A673 (cell line): Measurements from ENCODE around the gene HRH2. TPM values are rescaled to one million over a fixed set of nuclear protein-coding genes. Genes with fewer than 3 reads are reported as not detected.
"Not testable (repeated sequence)": the region's sequence is repeated elsewhere in the genome, so short reads cannot be mapped to it uniquely, and the experiment has no call there.

Source experiments
- BruUV-seq: library from RNA; stranded (reverse); fragments of 400-500 nt; replicated peaks from 2 replicates; lab custom pipeline; 2021; lab: Mats Ljungman, UMichigan
- CTCF ChIA-PET: fragments of 300-600 bp; sonication (Branson Sonifier 250); formaldehyde crosslinking; loops from one replicate; lab custom pipeline; 2022; ENCODE audit warnings: antibody characterized with exemption; lab: Charles Lee
- POLR2A ChIA-PET: fragments of 300-600 bp; sonication (Branson Sonifier 250); formaldehyde crosslinking; loops from one replicate; lab custom pipeline; 2022; ENCODE audit warnings: antibody characterized with exemption; ENCODE audit not compliant: low non-redundant PET; lab: Charles Lee
- DNase-seq: peaks from one replicate; pipeline ENCODE4 v3.0.0-alpha.2; 2015; ENCODE audit warnings: low spot score
- H3K27ac ChIP-seq: fragments of 200-600 bp; sonication (generic); 2 replicates; pipeline ENCODE4 v1.5.1; 2016; ENCODE audit warnings: mixed run types, low read depth, mild to moderate bottlenecking, mixed read lengths, antibody characterized with exemption, low read length; ENCODE audit not compliant: poor library complexity, severe bottlenecking
- H3K27me3 ChIP-seq: fragments of 200-600 bp; sonication (generic); replicated peaks from 2 replicates; pipeline ENCODE4 v1.6.1; 2017; ENCODE audit warnings: mixed run types, low read depth, mild to moderate bottlenecking, mixed read lengths, antibody characterized with exemption, low read length; ENCODE audit not compliant: insufficient read depth, poor library complexity
- H3K36me3 ChIP-seq: fragments of 200-600 bp; sonication (generic); 2 replicates; pipeline ENCODE4 v1.6.1; 2016; ENCODE audit warnings: mixed run types, mild to moderate bottlenecking, mixed read lengths, antibody characterized with exemption, low read length; ENCODE audit not compliant: insufficient read depth, poor library complexity, severe bottlenecking
- H3K4me1 ChIP-seq: fragments of 200-600 bp; sonication (generic); 2 replicates; pipeline ENCODE4 v1.6.1; 2017; ENCODE audit warnings: mixed run types, mild to moderate bottlenecking, mixed read lengths, antibody characterized with exemption, low read length; ENCODE audit not compliant: insufficient read depth, poor library complexity, severe bottlenecking
- H3K4me3 ChIP-seq: fragments of 200-600 bp; sonication (generic); 2 replicates; pipeline ENCODE4 v1.5.1; 2016; ENCODE audit warnings: low read depth, mixed run types, mild to moderate bottlenecking, mixed read lengths, low read length; ENCODE audit not compliant: poor library complexity, severe bottlenecking
- H3K9me3 ChIP-seq: fragments of 200-600 bp; sonication (generic); 2 replicates; pipeline ENCODE4 v1.6.1; 2016; ENCODE audit warnings: mixed run types, low read depth, mild to moderate bottlenecking, mixed read lengths, antibody characterized with exemption, low read length; ENCODE audit not compliant: poor library complexity, severe bottlenecking
- EZH2 ChIP-seq: fragments of 200-600 bp; sonication (generic); IDR thresholded peaks from 2 replicates; pipeline ENCODE4 v1.6.1; 2017; ENCODE audit warnings: borderline replicate concordance, low read depth, mild to moderate bottlenecking, mixed read lengths, antibody characterized with exemption, low read length; ENCODE audit not compliant: poor library complexity, severe bottlenecking
- intact Hi-C: fragments of 100-400 bp; cut with micrococcal nuclease; formaldehyde crosslinking; loops from one replicate; pipeline ENCODE4 v1.10.0; 2022; ENCODE audit not compliant: unreplicated experiment
- total RNA-seq: library from RNA; stranded (reverse); gene quantifications from 2 replicates; pipeline ENCODE4 v1.2.3, GENCODE V29; 2021
- TF ChIP-seq, protein P1 (sequence below): fragments of 300-800, 200-600 bp; sonication (generic); conservative IDR thresholded peaks from 2 replicates; pipeline ENCODE4 v1.5.1; 2017; ENCODE audit warnings: low read depth, mild to moderate bottlenecking, antibody characterized with exemption, low read length, moderate library complexity, mixed read lengths

Gene HRH2
- total RNA-seq, 1 experiment from 2014 or later, result not detected

- peaks cover 6% of the 10 kb centered on the region for H3K27me3 ChIP-seq
- no peak for DNase-seq
- intact Hi-C loops, result no loop called here
- ChIA-PET CTCF (no interaction called here), POLR2A (no interaction called here)
- no peaks in the 10 kb centered on the region for H3K36me3 ChIP-seq
- no peaks in the 10 kb centered on the region for H3K9me3 ChIP-seq
- no TSS peak for BruUV-seq
- no peak overlapping the region for H3K27ac ChIP-seq
- H3K4me3 ChIP-seq, result no peak overlapping the region
- TF ChIP-seq, protein P1, sequence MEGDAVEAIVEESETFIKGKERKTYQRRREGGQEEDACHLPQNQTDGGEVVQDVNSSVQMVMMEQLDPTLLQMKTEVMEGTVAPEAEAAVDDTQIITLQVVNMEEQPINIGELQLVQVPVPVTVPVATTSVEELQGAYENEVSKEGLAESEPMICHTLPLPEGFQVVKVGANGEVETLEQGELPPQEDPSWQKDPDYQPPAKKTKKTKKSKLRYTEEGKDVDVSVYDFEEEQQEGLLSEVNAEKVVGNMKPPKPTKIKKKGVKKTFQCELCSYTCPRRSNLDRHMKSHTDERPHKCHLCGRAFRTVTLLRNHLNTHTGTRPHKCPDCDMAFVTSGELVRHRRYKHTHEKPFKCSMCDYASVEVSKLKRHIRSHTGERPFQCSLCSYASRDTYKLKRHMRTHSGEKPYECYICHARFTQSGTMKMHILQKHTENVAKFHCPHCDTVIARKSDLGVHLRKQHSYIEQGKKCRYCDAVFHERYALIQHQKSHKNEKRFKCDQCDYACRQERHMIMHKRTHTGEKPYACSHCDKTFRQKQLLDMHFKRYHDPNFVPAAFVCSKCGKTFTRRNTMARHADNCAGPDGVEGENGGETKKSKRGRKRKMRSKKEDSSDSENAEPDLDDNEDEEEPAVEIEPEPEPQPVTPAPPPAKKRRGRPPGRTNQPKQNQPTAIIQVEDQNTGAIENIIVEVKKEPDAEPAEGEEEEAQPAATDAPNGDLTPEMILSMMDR, result no peak
- TF ChIP-seq EZH2, result no peak
- no peaks in the 10 kb centered on the region for H3K4me1 ChIP-seq
Measured at GRCh38 chr5:175616083-175616482, 41.8 kb upstream of the HRH2 start.

- CTCF ChIA-PET, H3K27me3 ChIP-seq, H3K9me3 ChIP-seq, intact Hi-C loops, H3K4me1 ChIP-seq, H3K36me3 ChIP-seq, DNase-seq, H3K4me3 ChIP-seq, BruUV-seq, H3K27ac ChIP-seq, POLR2A ChIA-PET: not testable (repeated sequence)
Measured at GRCh38 chr5:175616527-175616926, 41.3 kb upstream of the HRH2 start.

DNA sequence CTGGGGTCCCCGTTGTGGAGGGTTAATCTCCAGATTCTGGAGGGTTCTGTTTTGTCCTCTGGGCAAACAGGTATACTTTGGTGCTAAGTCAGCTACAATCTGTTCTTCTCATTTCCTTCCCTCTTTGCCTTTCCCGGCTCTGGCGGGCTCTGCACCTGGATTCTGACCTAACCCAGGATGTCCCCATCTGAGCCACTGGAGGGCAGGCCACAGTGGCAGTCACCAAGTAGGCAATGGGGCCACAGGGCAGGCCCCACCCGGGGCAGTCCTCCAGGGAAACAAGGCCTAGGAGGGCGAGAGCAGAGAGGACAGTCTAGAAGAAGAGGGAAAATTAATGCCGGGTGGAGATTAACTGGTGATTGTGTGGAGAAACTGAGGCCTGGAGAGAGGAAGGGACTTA is 40.4 kb upstream of the HRH2 start:
- DNase-seq, result no peak
- CTCF ChIA-PET, result no interaction called here
- intact Hi-C loops, result no loop called here
- H3K27ac ChIP-seq, result no peak overlapping the region
- POLR2A ChIA-PET, result no interaction called here
- H3K36me3 ChIP-seq, result no peaks in the 10 kb centered on the region
- H3K4me1 ChIP-seq, result no peaks in the 10 kb centered on the region
- H3K27me3 ChIP-seq, result peaks cover 6% of the 10 kb centered on the region
- TF ChIP-seq EZH2, result no peak
- no peak overlapping the region for H3K4me3 ChIP-seq
- BruUV-seq, result no TSS peak
- no peaks in the 10 kb centered on the region for H3K9me3 ChIP-seq

GRCh38 chr5:175620527-175620926 is 37.3 kb upstream of the HRH2 start:
- ChIA-PET POLR2A (no interaction called here), CTCF (no interaction called here)
- DNase-seq, result no peak
- TF ChIP-seq, protein P1, result no peak
- TF ChIP-seq EZH2, result no peak
- Histone ChIP-seq H3K27ac (no peak overlapping the region), H3K4me1 (no peaks in the 10 kb centered on the region), H3K9me3 (no peaks in the 10 kb centered on the region), H3K4me3 (no peak overlapping the region), H3K36me3 (no peaks in the 10 kb centered on the region), H3K27me3 (no peaks in the 10 kb centered on the region)
- no TSS peak for BruUV-seq
- intact Hi-C loops, result no loop called here
